IMR-90 (cell line): ENCODE data around the gene HDGF. TPM values are rescaled to one million over a fixed set of nuclear protein-coding genes. Genes with fewer than 3 reads are reported as not detected.

Source experiments
- ATAC-seq: fragments of 200-7000 bp; cut with Tn5 transposase; 2 replicates; pipeline ENCODE4 v1.9.1; 2020; ENCODE audit warnings: low read depth, mild to moderate bottlenecking, moderate library complexity
- BruUV-seq: library from RNA; stranded (reverse); fragments of 400-500 nt; replicated peaks from 2 replicates; lab custom pipeline; 2021; lab: Mats Ljungman, UMichigan
- CTCF ChIA-PET: fragments of 300-600 bp; formaldehyde crosslinking; extraction: SDS; loops from one replicate; lab custom pipeline; 2021; ENCODE audit warnings: antibody characterized with exemption; lab: Yijun Ruan, JAX
- POLR2A ChIA-PET: fragments of 300-600 bp; sonication (Branson Sonifier 250); formaldehyde crosslinking; loops from one replicate; lab custom pipeline; 2022; ENCODE audit warnings: antibody characterized with exemption; ENCODE audit not compliant: unreplicated experiment; lab: Charles Lee
- DNase-seq: peaks from one replicate; pipeline ENCODE4 v3.0.0; 2013
- H2AFZ ChIP-seq: replicated peaks from 2 replicates; pipeline ENCODE3; 2013; ENCODE audit warnings: low read length, mild to moderate bottlenecking; ENCODE audit not compliant: poor library complexity
- H2AK5ac ChIP-seq: 2 replicates; pipeline ENCODE4 v1.6.1; 2013; ENCODE audit warnings: low read depth, low read length, inconsistent platforms
- H2AK9ac ChIP-seq: replicated peaks from 2 replicates; pipeline ENCODE3; 2013; ENCODE audit warnings: mild to moderate bottlenecking, low read depth, low read length, moderate library complexity; ENCODE audit not compliant: poor library complexity
- H2BK120ac ChIP-seq: 2 replicates; pipeline ENCODE4 v1.6.1; 2013; ENCODE audit warnings: low read depth, low read length, inconsistent platforms
- H2BK15ac ChIP-seq: 3 replicates; pipeline ENCODE4 v1.6.1; 2013; ENCODE audit warnings: low read depth, low read length, inconsistent platforms
- H2BK20ac ChIP-seq: 2 replicates; pipeline ENCODE4 v1.6.1; 2013; ENCODE audit warnings: low read depth, mild to moderate bottlenecking, inconsistent platforms, low read length, moderate library complexity
- H2BK5ac ChIP-seq: 2 replicates; pipeline ENCODE4 v1.6.1; 2013; ENCODE audit warnings: mild to moderate bottlenecking, low read depth, low read length, inconsistent platforms; ENCODE audit not compliant: poor library complexity, severe bottlenecking
- H3K14ac ChIP-seq: replicated peaks from 2 replicates; pipeline ENCODE4 v1.6.1; 2013; ENCODE audit warnings: low read depth, low read length, inconsistent platforms
- H3K18ac ChIP-seq: 2 replicates; pipeline ENCODE4 v1.6.1; 2013; ENCODE audit warnings: low read depth, low read length, control low read depth
- H3K23ac ChIP-seq: 2 replicates; pipeline ENCODE4 v1.6.1; 2013; ENCODE audit warnings: low read depth, low read length, inconsistent platforms
- H3K27ac ChIP-seq: 2 replicates; pipeline ENCODE4 v1.5.1; 2013; ENCODE audit warnings: mild to moderate bottlenecking, control low read depth, low read length; ENCODE audit not compliant: insufficient read depth
- H3K27me3 ChIP-seq: 2 replicates; pipeline ENCODE4 v1.6.1; 2013; ENCODE audit warnings: low read length; ENCODE audit not compliant: control insufficient read depth, insufficient read depth
- H3K36me3 ChIP-seq: 2 replicates; pipeline ENCODE4 v1.6.1; 2013; ENCODE audit warnings: low read length, mixed read lengths; ENCODE audit not compliant: control insufficient read depth, insufficient read depth
- H3K4ac ChIP-seq: 2 replicates; pipeline ENCODE4 v1.6.1; 2013; ENCODE audit warnings: low read depth, low read length, inconsistent platforms
- H3K4me1 ChIP-seq: 2 replicates; pipeline ENCODE4 v1.6.1; 2013; ENCODE audit warnings: low read length, mixed read lengths; ENCODE audit not compliant: control insufficient read depth, insufficient read depth
- H3K4me2 ChIP-seq: 2 replicates; pipeline ENCODE4 v1.6.1; 2013; ENCODE audit warnings: low read depth, mild to moderate bottlenecking, control low read depth, low read length, moderate library complexity
- H3K4me3 ChIP-seq: 2 replicates; pipeline ENCODE4 v1.5.1; 2013; ENCODE audit warnings: low read depth, mild to moderate bottlenecking, control low read depth, low read length, moderate library complexity; ENCODE audit not compliant: insufficient read depth
- H3K56ac ChIP-seq: 2 replicates; pipeline ENCODE4 v1.6.1; 2013; ENCODE audit warnings: low read length, inconsistent platforms; ENCODE audit not compliant: insufficient read depth; ENCODE audit errors: extremely low read depth
- H3K79me1 ChIP-seq, 2 experiments: 2 replicates each; pipeline ENCODE4 v1.6.1; 2013; ENCODE audit warnings: low read length in 2 of 2, inconsistent platforms in 1 of 2, low read depth in 1 of 2
- H3K9ac ChIP-seq: 2 replicates; pipeline ENCODE4 v1.6.1; 2013; ENCODE audit warnings: low read depth, low read length, control low read depth
- H3K9me1 ChIP-seq: 2 replicates; pipeline ENCODE4 v1.6.1; 2013; ENCODE audit warnings: low read length, inconsistent platforms; ENCODE audit not compliant: insufficient read depth
- H3K9me3 ChIP-seq: 2 replicates; pipeline ENCODE4 v1.6.1; 2013; ENCODE audit warnings: low read length; ENCODE audit not compliant: control insufficient read depth, insufficient read depth
- H4K20me1 ChIP-seq: 2 replicates; pipeline ENCODE4 v1.6.1; 2013; ENCODE audit warnings: low read length, inconsistent platforms; ENCODE audit not compliant: insufficient read depth
- H4K5ac ChIP-seq: 2 replicates; pipeline ENCODE4 v1.6.1; 2013; ENCODE audit warnings: mild to moderate bottlenecking, low read depth, low read length, control low read depth
- H4K8ac ChIP-seq, 2 experiments: 2 replicates each; pipeline ENCODE4 v1.6.1; 2013; ENCODE audit warnings: low read depth in 2 of 2, low read length in 2 of 2, control low read depth in 1 of 2, inconsistent platforms in 1 of 2
- H4K91ac ChIP-seq: 2 replicates; pipeline ENCODE4 v1.6.1; 2013; ENCODE audit warnings: low read depth, low read length, inconsistent platforms; ENCODE audit not compliant: insufficient read depth
- BHLHE40 ChIP-seq: fragments of 150-350 bp; IDR thresholded peaks from 2 replicates; pipeline ENCODE4 v1.6.1; 2016; ENCODE audit warnings: mild to moderate bottlenecking, low read depth, low read length
- CEBPB ChIP-seq: IDR thresholded peaks from 2 replicates; pipeline ENCODE4 v1.6.1; 2012; ENCODE audit warnings: low read depth, low read length, improper control_type of control experiment
- CHD1 ChIP-seq: IDR thresholded peaks from 2 replicates; pipeline ENCODE4 v1.6.1; 2012; ENCODE audit warnings: low read depth, low read length, improper control_type of control experiment
- FOS ChIP-seq: fragments of 150-350 bp; IDR thresholded peaks from 2 replicates; pipeline ENCODE4 v1.6.1; 2016; ENCODE audit warnings: low read depth, low read length
- MAFK ChIP-seq: IDR thresholded peaks from 2 replicates; pipeline ENCODE4 v1.6.1; 2012; ENCODE audit warnings: low read depth, low read length, improper control_type of control experiment
- MAZ ChIP-seq: IDR thresholded peaks from 2 replicates; pipeline ENCODE4 v1.6.1; 2012; ENCODE audit warnings: low read depth, mild to moderate bottlenecking, low read length, improper control_type of control experiment, moderate library complexity, borderline replicate concordance
- MXI1 ChIP-seq: IDR thresholded peaks from 2 replicates; pipeline ENCODE4 v1.6.1; 2012; ENCODE audit warnings: low read depth, mild to moderate bottlenecking, low read length, moderate library complexity, borderline replicate concordance
- NFE2L2 ChIP-seq: fragments of 150-350 bp; IDR thresholded peaks from 2 replicates; pipeline ENCODE4 v1.6.1; 2016; ENCODE audit warnings: low read depth, mild to moderate bottlenecking, low read length
- POLR2A ChIP-seq: IDR thresholded peaks from 2 replicates; pipeline ENCODE4 v1.6.1; 2012; ENCODE audit warnings: mild to moderate bottlenecking, low read depth, low read length
- RAD21 ChIP-seq: IDR thresholded peaks from 2 replicates; pipeline ENCODE4 v1.6.1; 2012; ENCODE audit warnings: low read length, improper control_type of control experiment
- RCOR1 ChIP-seq: IDR thresholded peaks from 2 replicates; pipeline ENCODE4 v1.6.1; 2012; ENCODE audit warnings: mild to moderate bottlenecking, low read length, improper control_type of control experiment; ENCODE audit not compliant: insufficient replicate concordance
- RFX5 ChIP-seq: IDR thresholded peaks from 2 replicates; pipeline ENCODE4 v1.8.0; 2012; ENCODE audit warnings: low read depth, mild to moderate bottlenecking, low read length, moderate library complexity
- SMC3 ChIP-seq: fragments of 150-350 bp; IDR thresholded peaks from 2 replicates; pipeline ENCODE4 v1.6.1; 2016; ENCODE audit warnings: low read depth, mild to moderate bottlenecking, antibody characterized with exemption, low read length, moderate library complexity
- WGBS, 2 experiments: methylation state at CpG; one replicate each; pipeline versions ENCODE4 v1.1.5 to v1.1.7; 2013; ENCODE audit warnings: missing lambda C conversion rate in 2 of 2; ENCODE audit not compliant: insufficient read length in 1 of 2; ENCODE audit errors: extremely low coverage in 2 of 2; 5-methylcytosine and 5-hydroxymethylcytosine counted together
- dilution Hi-C: fragments of 300-500 bp; cut with HindIII; formaldehyde crosslinking; loops from one replicate; pipeline ENCODE4 v1.14.3; 2018; ENCODE audit warnings: low sequenced_read_pairs; ENCODE audit not compliant: unreplicated experiment
- in situ Hi-C: fragments of 300-500 bp; cut with MboI; formaldehyde crosslinking; loops from 3 replicates; pipeline ENCODE4 v1.14.3; 2019; ENCODE audit warnings: low sequenced_read_pairs, inconsistent platforms, mixed read lengths
- intact Hi-C: fragments of 100-400 bp; cut with micrococcal nuclease; formaldehyde crosslinking; loops from 2 replicates; pipeline ENCODE4 v1.10.0; 2022
- polyA plus RNA-seq, 3 experiments: library from polyadenylated mRNA; depleted of rRNA; stranded (reverse); fragments of >200 nt; gene quantifications; 2 replicates each; pipeline ENCODE4 v1.2.3, GENCODE V29; 2012; ENCODE audit warnings: low replicate concordance in 1 of 3
- total RNA-seq: library from RNA; depleted of rRNA; stranded (reverse); fragments of >200 nt; gene quantifications from 2 replicates; pipeline ENCODE4 v1.2.3, GENCODE V29; 2012
- TF ChIP-seq, protein P1 (sequence below): conservative IDR thresholded peaks from 2 replicates; pipeline ENCODE4 v1.5.1; 2012; ENCODE audit warnings: mild to moderate bottlenecking, low read depth, low read length, improper control_type of control experiment
- TF ChIP-seq, protein P2 (sequence below): fragments of 150-350 bp; IDR thresholded peaks from 2 replicates; pipeline ENCODE4 v1.6.1; 2017; ENCODE audit warnings: mild to moderate bottlenecking, antibody characterized with exemption, low read length, low read depth

Gene HDGF
- total and polyA plus RNA-seq, 2 of the 4 experiments (the other 2 are of a cell fraction), result 94.6 to 123 TPM

DNA sequence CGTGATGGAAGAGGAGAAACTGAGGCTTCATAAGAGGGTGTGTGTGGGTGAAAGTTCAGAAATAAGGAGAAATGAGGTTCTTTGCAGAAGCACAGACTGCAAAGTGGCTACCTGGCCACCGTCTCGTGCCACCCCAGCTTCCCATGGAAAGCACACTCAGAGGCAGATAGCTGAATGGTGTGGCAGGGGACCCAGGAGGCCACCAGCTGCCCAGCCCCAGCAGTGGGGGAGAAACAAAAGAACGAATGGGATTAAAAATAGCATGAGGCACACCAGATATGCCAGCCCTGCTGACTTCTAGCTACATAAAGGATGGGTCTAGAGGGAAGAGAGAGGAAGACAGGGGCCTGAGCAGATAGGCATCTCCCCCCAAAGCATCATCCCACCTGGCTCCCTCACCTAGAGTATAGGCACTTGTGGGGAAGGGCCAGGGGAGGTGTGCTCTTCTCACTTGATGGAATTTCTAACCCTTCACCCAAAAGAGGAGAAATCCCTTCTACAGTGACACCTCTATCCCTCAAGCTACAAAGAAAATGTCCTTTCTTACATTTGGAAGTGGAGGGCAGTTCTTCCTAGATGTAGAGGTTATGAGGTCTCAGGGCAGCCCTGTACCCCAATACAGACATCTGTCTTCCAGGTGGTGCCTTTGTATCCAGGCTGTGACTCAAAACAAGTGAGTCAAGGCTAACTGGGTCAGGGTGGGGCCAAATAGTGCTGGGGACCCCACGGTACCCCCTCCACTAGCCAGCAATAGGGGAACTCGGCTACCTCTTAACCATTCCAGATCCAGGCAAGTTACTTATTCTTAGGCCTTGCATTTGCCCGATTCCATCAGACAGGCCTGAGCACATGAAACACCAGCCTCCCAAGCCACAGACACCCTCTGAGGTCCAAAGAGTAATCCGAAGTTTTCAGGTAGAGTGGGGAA lies 3.5 kb downstream of the HDGF start:
- Histone ChIP-seq H3K27ac (peak overlapping the region; percentile 95), H2AK5ac (peak overlapping the region; percentile 83), H2BK120ac (peak overlapping the region; percentile 95), H3K56ac (peak overlapping the region; percentile 92), H3K9me1 (peaks cover 25% of the 10 kb centered on the region; the same call in 1 of the 2 replicates), H4K5ac (peak overlapping the region; percentile 90), H3K4me2 (peak overlapping the region; percentile 93), H2AFZ (peak overlapping the region; percentile 79), H3K79me1 (peaks cover 16 to 69% of the 10 kb centered on the region in 2 experiments), H3K4me1 (peaks cover 34% of the 10 kb centered on the region), H2BK5ac (peak overlapping the region; percentile 98), H4K20me1 (0 out of 2 replicates have a peak, but pooled peaks cover 11% of the 10 kb centered on the region), H3K14ac (peak overlapping the region; percentile 99), H2BK15ac (peak overlapping the region; percentile 97), H3K9ac (peak overlapping the region; percentile 78), H3K23ac (peak overlapping the region; percentile 97), H3K18ac (peak overlapping the region; percentile 74), H3K4me3 (peak overlapping the region; percentile 34), H3K36me3 (peaks cover 16% of the 10 kb centered on the region), H4K91ac (peak overlapping the region; percentile 99), H3K9me3 (no peaks in the 10 kb centered on the region), H3K27me3 (no peaks in the 10 kb centered on the region), H2AK9ac (peak overlapping the region; percentile 100), H3K4ac (peak overlapping the region; percentile 98), H2BK20ac (peak overlapping the region; percentile 74), H4K8ac (peak overlapping the region; percentile 93 to 96)
- intact Hi-C loops, result no loop called here
- no TSS peak for BruUV-seq
- ATAC-seq (no peak), DNase-seq (no peak)
- in situ Hi-C loops, result no loop called here
- TF ChIP-seq MAFK, result no peak
- no peak for TF ChIP-seq CEBPB
- TF ChIP-seq RFX5, result no peak
- TF ChIP-seq, protein P1, sequence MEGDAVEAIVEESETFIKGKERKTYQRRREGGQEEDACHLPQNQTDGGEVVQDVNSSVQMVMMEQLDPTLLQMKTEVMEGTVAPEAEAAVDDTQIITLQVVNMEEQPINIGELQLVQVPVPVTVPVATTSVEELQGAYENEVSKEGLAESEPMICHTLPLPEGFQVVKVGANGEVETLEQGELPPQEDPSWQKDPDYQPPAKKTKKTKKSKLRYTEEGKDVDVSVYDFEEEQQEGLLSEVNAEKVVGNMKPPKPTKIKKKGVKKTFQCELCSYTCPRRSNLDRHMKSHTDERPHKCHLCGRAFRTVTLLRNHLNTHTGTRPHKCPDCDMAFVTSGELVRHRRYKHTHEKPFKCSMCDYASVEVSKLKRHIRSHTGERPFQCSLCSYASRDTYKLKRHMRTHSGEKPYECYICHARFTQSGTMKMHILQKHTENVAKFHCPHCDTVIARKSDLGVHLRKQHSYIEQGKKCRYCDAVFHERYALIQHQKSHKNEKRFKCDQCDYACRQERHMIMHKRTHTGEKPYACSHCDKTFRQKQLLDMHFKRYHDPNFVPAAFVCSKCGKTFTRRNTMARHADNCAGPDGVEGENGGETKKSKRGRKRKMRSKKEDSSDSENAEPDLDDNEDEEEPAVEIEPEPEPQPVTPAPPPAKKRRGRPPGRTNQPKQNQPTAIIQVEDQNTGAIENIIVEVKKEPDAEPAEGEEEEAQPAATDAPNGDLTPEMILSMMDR, result no peak
- TF ChIP-seq CHD1, result no peak
- no peak for TF ChIP-seq MAZ
- TF ChIP-seq SMC3, result no peak
- TF ChIP-seq BHLHE40, result no peak
- TF ChIP-seq POLR2A, result no peak
- TF ChIP-seq FOS, result no peak
- TF ChIP-seq, protein P2, sequence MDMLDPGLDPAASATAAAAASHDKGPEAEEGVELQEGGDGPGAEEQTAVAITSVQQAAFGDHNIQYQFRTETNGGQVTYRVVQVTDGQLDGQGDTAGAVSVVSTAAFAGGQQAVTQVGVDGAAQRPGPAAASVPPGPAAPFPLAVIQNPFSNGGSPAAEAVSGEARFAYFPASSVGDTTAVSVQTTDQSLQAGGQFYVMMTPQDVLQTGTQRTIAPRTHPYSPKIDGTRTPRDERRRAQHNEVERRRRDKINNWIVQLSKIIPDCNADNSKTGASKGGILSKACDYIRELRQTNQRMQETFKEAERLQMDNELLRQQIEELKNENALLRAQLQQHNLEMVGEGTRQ, result no peak
- TF ChIP-seq RCOR1, result no peak
- TF ChIP-seq NFE2L2, result no peak
- no peak for TF ChIP-seq RAD21
- TF ChIP-seq MXI1, result no peak
- CTCF ChIA-PET, result interaction anchor here (1.0 to 1.1 kb wide), 2 partner anchors 18 to 20 kb away, joined by 3 to 4 read pairs; partner anchors contain the start of gene METTL25B
- POLR2A ChIA-PET, result no interaction called here
- WGBS, 2 experiments, result 11% methylated on average over 1 of the region's 8 CpGs; no CpG with 5 or more reads in 1 of the 2 experiments
- dilution Hi-C loops, result no loop called here
